Measurements from ENCODE around the gene TNS3.
"Not testable (repeated sequence)": the region's sequence is repeated elsewhere in the genome, so short reads cannot be mapped to it uniquely, and the experiment has no call there.

Gene TNS3

GRCh38 chr7:47273974-47274766, 307.7 kb downstream of the TNS3 start:
- no peak overlapping the region for H3K9ac ChIP-seq (ENCODE audit: low read depth, low read length)
- no peak overlapping the region for H3K4me2 ChIP-seq (ENCODE audit: low read length)
- H3K36me3 ChIP-seq (ENCODE audit: insufficient read depth, low read length) = peaks cover 44% of the 10 kb centered on the region
- H3K9me3 ChIP-seq (replicated peaks; ENCODE audit: low read length) = no peaks in the 10 kb centered on the region
- no peaks in the 10 kb centered on the region for H3K27me3 ChIP-seq (ENCODE audit: control insufficient read depth, insufficient read depth, low read length)
- H3K4me1 ChIP-seq (ENCODE audit: control insufficient read depth, insufficient read depth, low read length) = no peaks in the 10 kb centered on the region
- no peak overlapping the region for H3K4me3 ChIP-seq (ENCODE audit: low read length)

DNA sequence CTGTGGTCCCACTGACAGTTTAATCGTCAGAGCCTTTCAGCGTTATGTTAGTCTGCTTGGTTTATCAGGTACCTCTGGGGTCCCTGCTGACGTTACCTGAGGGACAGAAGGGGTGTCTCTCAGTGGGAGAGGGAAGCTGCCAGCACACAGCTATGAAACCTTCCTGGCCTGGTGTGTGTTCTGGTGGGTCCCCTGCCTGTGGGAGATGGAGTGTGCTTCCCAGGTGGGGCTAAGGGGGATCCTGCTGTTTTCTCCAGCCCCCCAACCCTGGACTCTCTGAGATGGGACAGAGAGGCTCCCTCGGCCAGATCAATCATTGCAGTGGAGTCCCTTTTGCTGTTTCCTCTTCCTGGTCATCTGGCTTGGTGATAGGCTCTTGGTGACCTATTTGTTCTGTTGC, 308.8 kb downstream of the TNS3 start:
- Histone ChIP-seq H3K4me3 (ENCODE audit: low read length) (no peak overlapping the region), H3K9ac (ENCODE audit: low read depth, low read length) (no peak overlapping the region), H3K4me1 (ENCODE audit: control insufficient read depth, insufficient read depth, low read length) (no peaks in the 10 kb centered on the region), H3K9me3 (replicated peaks; ENCODE audit: low read length) (peaks cover 1% of the 10 kb centered on the region), H3K27me3 (ENCODE audit: control insufficient read depth, insufficient read depth, low read length) (no peaks in the 10 kb centered on the region), H3K36me3 (ENCODE audit: insufficient read depth, low read length) (peaks cover 34% of the 10 kb centered on the region), H3K4me2 (ENCODE audit: low read length) (no peak overlapping the region)

- H3K36me3 ChIP-seq (ENCODE audit: insufficient read depth, low read length) = peaks cover 23% of the 10 kb centered on the region
- peaks cover 5% of the 10 kb centered on the region for H3K4me1 ChIP-seq (ENCODE audit: control insufficient read depth, insufficient read depth, low read length)
- no peak overlapping the region for H3K9ac ChIP-seq (ENCODE audit: low read depth, low read length)
- H3K4me2 ChIP-seq (ENCODE audit: low read length) = no peak overlapping the region
- no peak overlapping the region for H3K4me3 ChIP-seq (ENCODE audit: low read length)
- peaks cover 3% of the 10 kb centered on the region for H3K9me3 ChIP-seq (replicated peaks; ENCODE audit: low read length)
- H3K27me3 ChIP-seq (ENCODE audit: control insufficient read depth, insufficient read depth, low read length) = no peaks in the 10 kb centered on the region
These were observed 310.2 kb downstream of the TNS3 start for GRCh38 chr7:47271749-47272148.

DNA sequence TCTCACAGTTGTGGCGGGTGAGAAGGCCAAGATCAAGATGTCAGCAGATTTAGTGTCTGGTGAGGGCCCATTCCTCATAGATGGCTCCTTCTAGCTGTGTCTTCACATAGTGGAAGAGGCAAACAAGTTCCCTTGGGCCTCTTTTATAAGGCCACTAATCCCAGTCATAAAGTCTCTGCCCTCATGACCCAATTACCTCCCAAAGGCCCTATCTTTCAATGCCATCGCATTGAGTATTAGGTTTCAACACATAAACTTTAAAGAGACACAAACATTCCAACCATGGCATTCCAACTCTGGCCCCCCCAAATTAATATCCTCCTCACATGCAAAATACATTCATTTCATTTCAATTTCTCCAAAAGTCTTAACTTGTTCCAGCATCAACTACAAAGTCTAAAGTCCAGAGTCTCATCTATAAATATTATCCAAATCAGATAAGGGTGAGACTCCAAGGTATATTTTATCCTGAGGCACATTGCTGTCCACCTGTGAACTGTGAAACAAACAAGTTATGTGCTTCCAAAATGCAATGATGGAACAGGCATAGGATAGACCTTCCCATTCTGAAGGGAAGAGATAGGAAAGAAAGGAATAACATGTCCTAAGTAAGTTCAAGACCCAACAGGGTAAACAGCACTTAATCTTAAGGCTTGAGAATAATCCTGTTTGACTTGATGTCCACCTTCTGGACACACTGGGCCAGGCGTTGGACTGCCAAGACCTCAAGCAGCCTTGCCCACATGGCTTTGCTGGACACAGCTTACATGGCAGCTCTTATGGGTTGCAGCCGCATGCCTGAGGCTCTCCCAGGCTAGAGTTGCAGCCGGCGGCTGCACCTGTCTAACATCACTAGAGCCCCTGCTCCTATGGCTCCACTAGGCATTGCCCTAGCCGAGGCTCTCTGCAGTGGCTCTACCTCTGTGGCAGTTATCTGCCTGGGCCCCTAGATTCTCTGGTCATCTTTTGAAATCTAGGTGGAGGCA, 312.8 kb downstream of the TNS3 start:
- Histone ChIP-seq H3K27me3 (ENCODE audit: control insufficient read depth, insufficient read depth, low read length) (no peaks in the 10 kb centered on the region), H3K4me1 (ENCODE audit: control insufficient read depth, insufficient read depth, low read length) (peaks cover 15% of the 10 kb centered on the region), H3K9me3 (replicated peaks; ENCODE audit: low read length) (peaks cover 3% of the 10 kb centered on the region)

GRCh38 chr7:47267346-47267745, 314.6 kb downstream of the TNS3 start:
- Histone ChIP-seq H3K4me2 (ENCODE audit: low read length) (no peak overlapping the region), H3K4me1 (ENCODE audit: control insufficient read depth, insufficient read depth, low read length) (peaks cover 15% of the 10 kb centered on the region), H3K27me3 (ENCODE audit: control insufficient read depth, insufficient read depth, low read length) (no peaks in the 10 kb centered on the region), H3K9me3 (replicated peaks; ENCODE audit: low read length) (peaks cover 3% of the 10 kb centered on the region), H3K4me3 (ENCODE audit: low read length) (no peak overlapping the region), H3K36me3 (ENCODE audit: insufficient read depth, low read length) (no peaks in the 10 kb centered on the region), H3K9ac (ENCODE audit: low read depth, low read length) (no peak overlapping the region)

More for the DNA sequence above, 312.8 kb downstream of the TNS3 start:
- Histone ChIP-seq H3K9ac (ENCODE audit: low read depth, low read length) (no peak overlapping the region), H3K36me3 (ENCODE audit: insufficient read depth, low read length) (no peaks in the 10 kb centered on the region), H3K4me2 (ENCODE audit: low read length) (no peak overlapping the region), H3K4me3 (ENCODE audit: low read length) (no peak overlapping the region)

GRCh38 chr7:47266799-47267198, 315.1 kb downstream of the TNS3 start:
- Histone ChIP-seq H3K4me1 (ENCODE audit: control insufficient read depth, insufficient read depth, low read length) (peaks cover 15% of the 10 kb centered on the region), H3K4me3 (ENCODE audit: low read length) (no peak overlapping the region), H3K4me2 (ENCODE audit: low read length) (no peak overlapping the region), H3K27me3 (ENCODE audit: control insufficient read depth, insufficient read depth, low read length) (no peaks in the 10 kb centered on the region), H3K9ac (ENCODE audit: low read depth, low read length) (no peak overlapping the region), H3K9me3 (replicated peaks; ENCODE audit: low read length) (peaks cover 3% of the 10 kb centered on the region), H3K36me3 (ENCODE audit: insufficient read depth, low read length) (no peaks in the 10 kb centered on the region)

DNA sequence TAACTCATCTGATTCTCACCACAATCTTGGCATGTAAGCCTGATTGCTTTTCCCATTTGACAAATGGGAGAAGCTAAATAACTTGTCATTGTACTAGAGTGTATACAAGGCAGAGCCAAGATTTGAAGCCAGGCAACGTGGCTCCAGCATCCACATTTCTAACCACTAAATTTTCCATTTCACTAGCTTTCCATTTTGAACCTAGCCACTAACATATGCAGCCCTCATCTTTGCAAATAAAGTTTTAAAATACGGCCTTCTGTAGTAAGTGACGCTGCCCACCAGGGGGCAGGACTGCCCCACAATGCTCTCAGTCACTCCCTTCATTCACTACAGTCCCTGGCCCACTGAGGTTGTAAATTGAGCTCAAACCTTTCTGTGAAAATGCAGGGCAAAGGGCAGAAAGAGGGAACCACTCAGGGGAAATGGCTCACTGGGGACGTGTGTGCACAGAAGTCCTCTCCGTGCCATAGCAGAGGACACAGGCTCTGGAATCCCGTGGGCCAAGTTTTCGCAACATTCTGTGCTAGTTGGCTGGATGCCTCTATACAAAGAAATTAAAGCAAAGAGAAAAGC, 315.7 kb downstream of the TNS3 start:
- H3K4me3 ChIP-seq (ENCODE audit: low read length) = no peak overlapping the region
- no peak overlapping the region for H3K9ac ChIP-seq (ENCODE audit: low read depth, low read length)
- no peaks in the 10 kb centered on the region for H3K27me3 ChIP-seq (ENCODE audit: control insufficient read depth, insufficient read depth, low read length)
- peaks cover 3% of the 10 kb centered on the region for H3K9me3 ChIP-seq (replicated peaks; ENCODE audit: low read length)
- no peak overlapping the region for H3K4me2 ChIP-seq (ENCODE audit: low read length)
- H3K36me3 ChIP-seq (ENCODE audit: insufficient read depth, low read length) = no peaks in the 10 kb centered on the region
- H3K4me1 ChIP-seq (ENCODE audit: control insufficient read depth, insufficient read depth, low read length) = peaks cover 15% of the 10 kb centered on the region

GRCh38 chr7:47265621-47266020, 316.3 kb downstream of the TNS3 start:
- H3K27me3 ChIP-seq (ENCODE audit: control insufficient read depth, insufficient read depth, low read length) = no peaks in the 10 kb centered on the region
- peaks cover 3% of the 10 kb centered on the region for H3K9me3 ChIP-seq (replicated peaks; ENCODE audit: low read length)
- H3K36me3 ChIP-seq (ENCODE audit: insufficient read depth, low read length) = no peaks in the 10 kb centered on the region
- H3K4me1 ChIP-seq (ENCODE audit: control insufficient read depth, insufficient read depth, low read length) = peaks cover 15% of the 10 kb centered on the region
- no peak overlapping the region for H3K9ac ChIP-seq (ENCODE audit: low read depth, low read length)
- no peak overlapping the region for H3K4me2 ChIP-seq (ENCODE audit: low read length)
- H3K4me3 ChIP-seq (ENCODE audit: low read length) = no peak overlapping the region

DNA sequence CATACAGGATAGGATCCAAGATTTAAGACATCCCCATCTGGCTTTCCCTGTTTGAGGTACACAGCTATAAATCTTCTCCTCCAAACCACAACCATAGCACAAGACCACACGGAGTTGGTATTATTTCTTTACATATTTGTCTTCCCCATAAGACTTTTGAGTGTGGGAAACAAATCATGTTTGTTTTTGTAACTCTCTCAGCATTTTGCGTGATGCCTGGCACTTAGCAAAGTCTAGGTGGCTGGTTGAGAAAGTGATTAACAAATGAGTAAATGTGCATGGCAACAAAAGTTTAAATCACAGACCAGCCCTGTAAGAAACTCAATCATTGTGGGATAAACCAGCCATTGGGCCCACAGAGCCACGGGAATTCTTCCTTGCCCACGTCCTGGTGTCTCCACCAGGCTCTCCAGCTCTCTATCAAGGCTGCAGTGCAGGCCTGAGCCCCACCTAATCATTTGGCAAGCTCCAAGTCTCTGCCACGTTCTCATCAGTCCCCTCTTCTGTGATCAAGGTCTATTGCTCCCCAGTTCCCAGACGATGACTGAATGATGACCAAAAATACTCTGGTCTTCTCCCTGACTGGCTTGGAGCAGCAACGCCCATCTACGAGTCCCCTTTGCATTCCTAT, 317.8 kb downstream of the TNS3 start:
- Histone ChIP-seq H3K27me3 (ENCODE audit: control insufficient read depth, insufficient read depth, low read length) (no peaks in the 10 kb centered on the region), H3K4me2 (ENCODE audit: low read length) (no peak overlapping the region), H3K4me1 (ENCODE audit: control insufficient read depth, insufficient read depth, low read length) (peaks cover 15% of the 10 kb centered on the region), H3K4me3 (ENCODE audit: low read length) (no peak overlapping the region), H3K9me3 (replicated peaks; ENCODE audit: low read length) (peaks cover 3% of the 10 kb centered on the region), H3K9ac (ENCODE audit: low read depth, low read length) (no peak overlapping the region), H3K36me3 (ENCODE audit: insufficient read depth, low read length) (no peaks in the 10 kb centered on the region)

DNA sequence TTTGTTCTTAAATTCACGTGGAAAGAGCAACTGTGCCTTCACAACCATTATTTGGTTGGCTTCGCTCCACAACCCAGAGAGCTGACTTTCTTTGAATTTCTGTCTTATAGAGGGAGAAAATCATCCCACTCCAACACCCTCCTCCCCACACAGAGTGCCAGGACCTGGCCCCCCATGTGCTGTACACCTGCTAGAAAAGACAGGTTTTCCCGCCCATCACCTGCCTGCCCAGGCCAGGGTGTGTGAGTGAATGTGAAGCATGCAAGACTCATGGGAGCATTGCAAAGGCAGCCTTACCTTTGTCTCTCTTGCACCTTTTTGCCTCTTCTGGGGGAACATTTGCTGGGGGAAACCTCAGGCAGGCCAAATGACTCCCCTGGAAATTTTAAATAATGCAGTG, 319.0 kb downstream of the TNS3 start:
- no peaks in the 10 kb centered on the region for H3K27me3 ChIP-seq (ENCODE audit: control insufficient read depth, insufficient read depth, low read length)
- H3K9ac ChIP-seq (ENCODE audit: low read depth, low read length) = no peak overlapping the region
- H3K4me2 ChIP-seq (ENCODE audit: low read length) = no peak overlapping the region
- H3K9me3 ChIP-seq (replicated peaks; ENCODE audit: low read length) = peaks cover under 1% of the 10 kb centered on the region
- no peak overlapping the region for H3K4me3 ChIP-seq (ENCODE audit: low read length)
- H3K4me1 ChIP-seq (ENCODE audit: control insufficient read depth, insufficient read depth, low read length) = peaks cover 15% of the 10 kb centered on the region
- no peaks in the 10 kb centered on the region for H3K36me3 ChIP-seq (ENCODE audit: insufficient read depth, low read length)

- not testable (repeated sequence) for H3K4me3 ChIP-seq (ENCODE audit: low read length); H3K27me3 ChIP-seq (ENCODE audit: control insufficient read depth, insufficient read depth, low read length); H3K36me3 ChIP-seq (ENCODE audit: insufficient read depth, low read length); H3K9me3 ChIP-seq (replicated peaks; ENCODE audit: low read length); H3K9ac ChIP-seq (ENCODE audit: low read depth, low read length); H3K4me2 ChIP-seq (ENCODE audit: low read length)
- H3K4me1 ChIP-seq (ENCODE audit: control insufficient read depth, insufficient read depth, low read length) = peaks cover 14% of the 10 kb centered on the region
These were observed 319.8 kb downstream of the TNS3 start for GRCh38 chr7:47262160-47262559.

All from skeletal muscle satellite cell (primary cell).